BLaER1 (cell line): Measurements from ENCODE around the gene SOCS3.
A peak's percentile ranks its signal among the peaks of the same experiment; 100 is the strongest.
"Not testable (repeated sequence)": the region's sequence is repeated elsewhere in the genome, so short reads cannot be mapped to it uniquely, and the experiment has no call there.

Experiments used
- H3K27ac ChIP-seq: shearing (Covaris generic); formaldehyde crosslinking; 2 replicates; pipeline ENCODE4 v1.8.1; 2022
- H3K27me3 ChIP-seq: shearing (Covaris generic); formaldehyde crosslinking; 2 replicates; pipeline ENCODE4 v1.8.1; 2022
- H3K36me3 ChIP-seq: shearing (Covaris generic); formaldehyde crosslinking; 2 replicates; pipeline ENCODE4 v1.8.1; 2022
- H3K4me1 ChIP-seq: shearing (Covaris generic); formaldehyde crosslinking; 2 replicates; pipeline ENCODE4 v1.8.1; 2022
- H3K4me2 ChIP-seq: shearing (Covaris generic); formaldehyde crosslinking; 2 replicates; pipeline ENCODE4 v1.8.1; 2022
- H3K4me3 ChIP-seq: shearing (Covaris generic); formaldehyde crosslinking; 2 replicates; pipeline ENCODE4 v1.8.1; 2022
- H3K9ac ChIP-seq: shearing (Covaris generic); formaldehyde crosslinking; 2 replicates; pipeline ENCODE4 v1.8.1; 2022
- H3K9me3 ChIP-seq: shearing (Covaris generic); formaldehyde crosslinking; 2 replicates; pipeline ENCODE4 v1.8.1; 2022
- H4K20me1 ChIP-seq: shearing (Covaris generic); formaldehyde crosslinking; 2 replicates; pipeline ENCODE4 v1.8.1; 2022
- Cebpa-rat ChIP-seq: shearing (Covaris generic); IDR thresholded peaks from 2 replicates; pipeline ENCODE4 v1.8.1; 2022

The SOCS3 gene

DNA sequence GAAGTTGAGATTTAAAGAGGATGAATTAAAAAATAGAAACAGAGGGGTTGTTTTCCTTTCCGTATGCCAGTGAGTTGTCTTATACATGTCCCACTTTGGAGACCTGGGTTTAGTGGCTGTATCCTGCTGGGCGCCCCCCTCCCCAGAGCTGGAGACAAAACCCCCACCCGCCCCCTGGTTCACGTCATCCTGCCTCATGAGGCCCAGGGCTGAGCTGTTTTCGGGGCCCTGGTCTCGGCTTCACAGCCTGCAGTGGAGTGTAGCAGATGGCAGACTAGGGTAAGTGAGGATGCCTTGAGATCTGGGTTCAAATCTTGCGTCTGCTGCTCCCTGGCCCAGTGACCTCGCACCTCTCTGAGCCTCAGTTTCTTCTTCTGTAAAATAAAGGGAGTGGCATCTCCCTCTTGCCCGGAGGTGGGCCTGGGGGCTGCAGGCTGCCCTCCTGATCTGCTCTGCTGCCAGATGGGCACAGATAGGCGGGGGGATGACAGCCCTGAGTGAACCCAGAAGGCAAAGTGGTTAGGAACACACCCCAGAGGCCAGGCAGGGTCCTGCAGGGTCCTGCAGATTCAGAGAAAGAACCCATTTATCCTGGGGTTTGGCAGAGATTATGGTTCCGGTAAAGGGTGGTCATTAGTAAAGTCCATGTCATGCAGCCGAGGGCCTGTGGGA lies 45.1 kb downstream of the SOCS3 start:
- Histone ChIP-seq H3K36me3 (no peaks in the 10 kb centered on the region), H3K4me2 (peak overlapping the region; percentile 85), H4K20me1 (no peaks in the 10 kb centered on the region), H3K27ac (no peak overlapping the region), H3K9ac (no peak overlapping the region; the same call in 1 of the 2 replicates), H3K9me3 (no peaks in the 10 kb centered on the region), H3K4me3 (no peak overlapping the region; the same call in 1 of the 2 replicates), H3K27me3 (no peaks in the 10 kb centered on the region), H3K4me1 (peaks cover 50% of the 10 kb centered on the region)
- TF ChIP-seq Cebpa-rat, result no peak

- Histone ChIP-seq H3K4me1 (peaks cover 50% of the 10 kb centered on the region), H3K27ac (peak overlapping the region; percentile 61), H3K27me3 (no peaks in the 10 kb centered on the region), H4K20me1 (no peaks in the 10 kb centered on the region), H3K4me2 (peak overlapping the region; percentile 85), H3K4me3 (peak overlapping the region; percentile 63), H3K9me3 (no peaks in the 10 kb centered on the region), H3K36me3 (no peaks in the 10 kb centered on the region), H3K9ac (peak overlapping the region; percentile 58; the same call in 1 of the 2 replicates)
- TF ChIP-seq Cebpa-rat, result no peak
Measured at GRCh38 chr17:78313735-78314648, 45.9 kb downstream of the SOCS3 start.

GRCh38 chr17:78309659-78310255 lies 50.1 kb downstream of the SOCS3 start:
- H3K36me3 ChIP-seq, H3K4me2 ChIP-seq, H4K20me1 ChIP-seq, H3K9ac ChIP-seq, H3K27me3 ChIP-seq, H3K27ac ChIP-seq, H3K4me3 ChIP-seq: not testable (repeated sequence)
- Histone ChIP-seq H3K9me3 (peaks cover 14% of the 10 kb centered on the region; the same call in 1 of the 2 replicates), H3K4me1 (peaks cover 15% of the 10 kb centered on the region)

DNA sequence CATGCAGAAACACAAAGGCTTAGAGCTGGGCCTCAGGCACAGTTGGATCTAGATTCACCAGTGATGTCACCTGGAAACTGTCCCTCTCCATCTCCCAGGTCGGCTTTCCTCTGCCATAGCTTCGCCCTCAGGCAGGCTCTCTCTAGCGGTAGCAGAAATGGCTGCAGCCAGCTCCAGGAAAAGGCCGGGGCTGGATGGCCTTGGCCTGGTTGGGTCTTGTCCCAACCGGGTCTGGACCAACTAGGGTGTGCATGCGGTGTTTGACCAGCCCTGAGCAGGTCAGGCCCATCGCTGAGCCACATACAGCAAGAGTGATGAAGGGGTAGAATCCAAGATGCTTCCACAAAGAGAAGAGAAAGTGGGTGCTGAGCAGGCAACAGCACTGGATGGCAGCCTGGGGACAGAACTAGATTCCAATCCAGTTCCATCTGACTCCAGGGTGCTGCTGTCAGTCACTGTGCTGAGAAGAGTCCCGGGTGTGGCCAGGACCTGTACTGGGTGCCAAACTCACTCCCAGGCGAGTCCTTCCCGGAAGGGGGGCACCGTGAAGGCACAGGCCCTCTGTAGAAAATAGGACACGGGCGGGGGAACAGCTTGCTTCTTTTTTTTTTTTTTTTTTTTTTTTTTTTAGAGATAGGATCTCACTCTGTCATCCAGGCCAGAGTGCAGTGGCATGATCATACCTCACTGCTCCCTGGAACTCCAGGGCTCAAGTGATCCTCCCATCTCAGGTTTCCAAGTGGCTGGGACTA lies 51.8 kb downstream of the SOCS3 start:
- no peaks in the 10 kb centered on the region for H3K27me3 ChIP-seq
- H4K20me1 ChIP-seq, result no peaks in the 10 kb centered on the region
- H3K9ac ChIP-seq, result no peak overlapping the region
- H3K36me3 ChIP-seq, result no peaks in the 10 kb centered on the region
- peaks cover 14% of the 10 kb centered on the region; the same call in 1 of the 2 replicates for H3K9me3 ChIP-seq
- no peaks in the 10 kb centered on the region for H3K4me1 ChIP-seq
- TF ChIP-seq Cebpa-rat, result no peak
- no peak overlapping the region for H3K27ac ChIP-seq
- H3K4me3 ChIP-seq, result no peak overlapping the region
- no peak overlapping the region for H3K4me2 ChIP-seq

GRCh38 chr17:78306913-78307312 lies 53.0 kb downstream of the SOCS3 start:
- H3K36me3 ChIP-seq, result no peaks in the 10 kb centered on the region

More at GRCh38 chr17:78306913-78307312, 53.0 kb downstream of the SOCS3 start:
- Histone ChIP-seq H3K9ac (no peak overlapping the region), H3K27me3 (no peaks in the 10 kb centered on the region), H3K4me2 (no peak overlapping the region), H4K20me1 (no peaks in the 10 kb centered on the region), H3K9me3 (peaks cover 14% of the 10 kb centered on the region; the same call in 1 of the 2 replicates), H3K4me3 (no peak overlapping the region), H3K27ac (no peak overlapping the region), H3K4me1 (no peaks in the 10 kb centered on the region)
- TF ChIP-seq Cebpa-rat, result no peak
